AG04450 (cell line): ENCODE data around the gene RRBP1. TPM values are rescaled to one million over a fixed set of nuclear protein-coding genes. Genes with fewer than 3 reads are reported as not detected.

Experiments
- CTCF ChIA-PET: fragments of 300-600, 350-600 bp; formaldehyde crosslinking; extraction: SDS; loops from one replicate; lab custom pipeline; 2022; ENCODE audit warnings: antibody characterized with exemption, inconsistent platforms; lab: Charles Lee
- POLR2A ChIA-PET: fragments of 350-600 bp; formaldehyde crosslinking; extraction: SDS; loops from one replicate; lab custom pipeline; 2021; ENCODE audit warnings: antibody characterized with exemption, inconsistent platforms; lab: Yijun Ruan, JAX
- DNase-seq: peaks from one replicate; pipeline ENCODE4 v3.0.0-alpha.2; 2011; ENCODE audit warnings: low read depth, low spot score
- H3K27ac ChIP-seq: one replicate; pipeline ENCODE4 v1.5.1; 2012; ENCODE audit warnings: low read depth, low read length, control low read depth
- H3K27me3 ChIP-seq: one replicate; pipeline ENCODE4 v1.6.0; 2012; ENCODE audit warnings: low read length; ENCODE audit not compliant: control insufficient read depth, insufficient read depth
- H3K4me3 ChIP-seq: 2 replicates; pipeline ENCODE4 v1.5.1; 2011; ENCODE audit warnings: mild to moderate bottlenecking, low read depth, low read length, control low read depth
- H3K9me3 ChIP-seq: 2 replicates; pipeline ENCODE4 v1.5.1; 2012; ENCODE audit warnings: low read length; ENCODE audit not compliant: control insufficient read depth, insufficient read depth
- CTCF ChIP-seq: IDR thresholded peaks from 2 replicates; pipeline ENCODE4 v1.5.1; 2011; ENCODE audit warnings: low read depth, low read length, control low read depth, inconsistent platforms
- polyA plus RNA-seq: library from polyadenylated mRNA; depleted of rRNA; stranded (reverse); fragments of >200 nt; gene quantifications from 2 replicates; pipeline ENCODE4 v1.2.3, GENCODE V29; 2011

RRBP1 gene
- polyA plus RNA-seq, 1 experiment: 153 TPM

- TF ChIP-seq CTCF: no peak
- no peak overlapping the region for H3K27ac ChIP-seq
- ChIA-PET CTCF (no interaction called here), POLR2A (no interaction called here)
- H3K9me3 ChIP-seq: no peaks in the 10 kb centered on the region; the same call in 1 of the 2 replicates
- H3K27me3 ChIP-seq: no peaks in the 10 kb centered on the region
- no peak for DNase-seq
- H3K4me3 ChIP-seq: no peak overlapping the region
These were observed 55.6 kb downstream of the RRBP1 start for GRCh38 chr20:17626217-17627007.

DNA sequence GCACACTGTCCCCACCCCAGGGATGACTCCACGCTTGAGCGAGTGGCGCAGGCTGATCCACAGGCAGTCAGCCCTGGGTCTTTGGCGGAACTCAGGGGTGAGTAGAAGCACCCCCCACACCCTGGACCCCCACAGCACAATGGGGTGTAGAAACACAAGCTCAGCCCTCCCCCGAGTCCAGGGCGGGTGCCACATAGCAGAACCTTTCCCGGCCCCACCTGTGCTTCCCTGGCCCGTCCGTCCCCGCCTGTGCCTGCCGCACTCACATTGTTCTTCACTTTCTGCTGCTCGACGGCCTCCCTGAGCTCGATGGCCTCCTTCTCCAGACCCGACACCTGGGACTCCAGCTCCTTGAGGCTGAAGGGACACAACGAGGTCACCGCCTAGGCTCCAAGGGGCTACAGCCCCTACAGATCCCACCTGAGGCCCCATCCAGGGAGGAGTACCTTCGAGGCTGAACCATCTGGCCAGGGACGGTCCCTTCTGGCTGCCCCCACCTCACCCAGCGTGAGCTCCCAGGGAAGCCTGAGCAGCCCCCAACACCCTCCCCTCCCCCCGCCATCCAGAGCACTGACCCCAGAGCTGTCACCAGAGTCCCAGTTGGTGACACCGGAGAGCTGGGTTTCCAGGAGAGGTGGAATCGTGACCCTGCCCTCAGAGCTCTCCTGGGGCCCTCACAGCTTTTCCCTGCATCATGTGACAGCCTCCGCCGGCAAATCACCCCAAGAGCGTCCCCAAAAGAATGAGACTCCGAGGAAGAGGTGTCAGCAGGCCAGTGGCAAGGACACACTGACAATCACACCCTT is 56.6 kb downstream of the RRBP1 start:
- H3K4me3 ChIP-seq: no peak overlapping the region
- no peaks in the 10 kb centered on the region for H3K27me3 ChIP-seq
- DNase-seq: no peak
- no peak overlapping the region for H3K27ac ChIP-seq
- no peak for TF ChIP-seq CTCF
- no peaks in the 10 kb centered on the region; the same call in 1 of the 2 replicates for H3K9me3 ChIP-seq
- ChIA-PET POLR2A (no interaction called here), CTCF (interaction anchor here (0.7 kb wide), 1 partner anchor 121 kb away, joined by 5 read pairs; no protein-coding TSS in a partner anchor)

DNA sequence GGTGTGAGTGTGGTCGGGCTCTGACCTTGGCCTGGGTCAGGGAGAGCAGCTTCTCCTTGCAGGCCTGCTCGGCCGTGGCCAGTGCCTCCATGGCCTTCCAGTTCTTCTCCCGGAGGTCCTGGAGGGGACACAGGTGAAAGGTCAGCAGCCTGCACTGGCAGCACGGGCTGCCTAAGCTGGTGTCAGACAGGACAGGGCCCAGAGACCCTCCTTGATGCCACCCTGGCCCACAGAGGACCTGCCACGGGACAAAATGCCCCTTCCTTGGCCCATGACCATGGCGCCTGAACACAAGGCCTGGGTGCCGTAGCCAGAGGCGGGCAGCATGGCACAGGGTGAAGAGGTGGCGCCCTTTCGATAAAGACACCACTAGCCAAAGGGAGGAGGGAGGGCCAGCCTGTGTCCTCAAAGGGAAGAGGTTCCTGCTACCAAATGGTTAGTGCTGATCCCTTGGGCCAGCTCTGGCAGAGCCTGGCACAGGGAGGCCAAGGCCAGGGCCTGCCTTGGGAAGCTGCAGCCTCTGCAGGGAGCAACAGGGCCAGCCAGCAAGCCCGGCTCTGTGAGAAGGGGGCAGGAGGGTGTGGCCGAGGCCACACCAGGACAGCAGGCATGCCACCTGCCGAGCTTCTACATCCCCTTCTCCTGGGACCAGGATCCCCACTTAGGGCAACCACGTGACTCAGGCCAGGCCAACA is 57.3 kb downstream of the RRBP1 start:
- CTCF ChIA-PET: no interaction called here
- H3K27ac ChIP-seq: no peak overlapping the region
- H3K27me3 ChIP-seq: no peaks in the 10 kb centered on the region
- DNase-seq: no peak
- H3K4me3 ChIP-seq: no peak overlapping the region
- TF ChIP-seq CTCF: no peak
- H3K9me3 ChIP-seq: no peaks in the 10 kb centered on the region; the same call in 1 of the 2 replicates
- POLR2A ChIA-PET: interaction anchor here (0.6 kb wide), 1 partner anchor 23 kb away, joined by 3 read pairs; no protein-coding TSS in a partner anchor

DNA sequence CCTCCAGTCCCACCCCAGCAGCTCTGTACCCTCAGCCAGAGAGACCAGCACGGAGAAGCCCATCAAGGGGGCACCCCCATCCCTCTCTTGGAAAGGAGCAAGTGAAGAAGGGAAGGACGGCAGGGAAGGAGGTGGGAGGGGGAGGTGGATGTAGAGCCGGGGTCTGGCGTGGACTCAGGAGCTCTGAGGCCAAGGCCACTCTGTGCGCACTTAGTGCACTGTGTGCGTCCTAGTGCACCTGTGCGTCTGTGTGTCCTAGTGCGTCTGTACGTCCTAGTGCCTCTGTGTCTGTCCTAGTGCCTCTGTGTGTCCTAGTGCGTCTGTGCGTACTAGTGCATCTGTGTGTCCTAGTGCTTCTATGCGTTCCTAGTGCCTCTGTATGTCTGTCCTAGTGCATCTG is 58.0 kb downstream of the RRBP1 start:
- no peak for DNase-seq
- POLR2A ChIA-PET: no interaction called here
- H3K9me3 ChIP-seq: no peaks in the 10 kb centered on the region; the same call in 1 of the 2 replicates

More for the DNA sequence above, 58.0 kb downstream of the RRBP1 start:
- CTCF ChIA-PET: no interaction called here
- no peaks in the 10 kb centered on the region for H3K27me3 ChIP-seq
- TF ChIP-seq CTCF: no peak
- no peak overlapping the region for H3K4me3 ChIP-seq
- H3K27ac ChIP-seq: no peak overlapping the region
